T-cell (primary cell): Measurements from ENCODE around the gene TTC12. TPM values are rescaled to one million over a fixed set of nuclear protein-coding genes. Genes with fewer than 3 reads are reported as not detected.

Source experiments
- ATAC-seq, 4 experiments: fragments of 200-7000 bp in 3 of 4; fragments of 150-1000 bp in 1 of 4; cut with Tn5 transposase; replicated peaks in 1 of 4; 1 replicate in 3 of 4; 2 replicates in 1 of 4; pipeline ENCODE4 v1.10.0; 2021; ENCODE audit warnings: moderate library complexity in 3 of 4, mild to moderate bottlenecking in 2 of 4, moderate number of reproducible peaks in 1 of 4
- CTCF ChIA-PET, 2 donors: fragments of 300-600 bp; sonication (Branson Sonifier 250); formaldehyde crosslinking; loops; one replicate each; lab custom pipeline; 2022; ENCODE audit warnings: antibody characterized with exemption in 2 of 2; lab: Charles Lee
- POLR2A ChIA-PET, 2 donors: fragments of 300-600 bp; sonication (Branson Sonifier 250); formaldehyde crosslinking; loops; one replicate each; lab custom pipeline; 2022; ENCODE audit warnings: antibody characterized with exemption in 2 of 2; lab: Charles Lee
- DNase-seq, 35 experiments: peaks; one replicate each; pipeline versions ENCODE4 v3.0.0 to v3.0.0-alpha.2; 2013 to 2023
- H3K27ac ChIP-seq: one replicate; pipeline ENCODE4 v1.5.1; 2013; ENCODE audit warnings: low read length
- H3K27me3 ChIP-seq, 2 experiments: replicated peaks in 1 of 2; 1 replicate in 1 of 2; 2 replicates in 1 of 2; pipeline versions ENCODE4 v1.6.1 to v1.7.0; 2013; ENCODE audit warnings: low read length in 1 of 2, mixed read lengths in 1 of 2; ENCODE audit not compliant: control insufficient read depth in 2 of 2, insufficient read depth in 2 of 2; ENCODE audit errors: extremely low read depth in 1 of 2
- H3K36me3 ChIP-seq, 2 donors: 1 replicate in 1 of 2; 2 replicates in 1 of 2; pipeline versions ENCODE4 v1.6.1 to v1.7.0; 2013; ENCODE audit warnings: low read length in 1 of 2; ENCODE audit not compliant: control insufficient read depth in 2 of 2, insufficient read depth in 1 of 2; ENCODE audit errors: extremely low read depth in 1 of 2
- H3K4me1 ChIP-seq, 2 experiments: 1 replicate in 1 of 2; 2 replicates in 1 of 2; pipeline versions ENCODE4 v1.6.1 to v1.7.0; 2013; ENCODE audit warnings: low read length in 2 of 2, mixed read lengths in 1 of 2; ENCODE audit not compliant: insufficient read depth in 2 of 2, control insufficient read depth in 1 of 2; ENCODE audit errors: extremely low read depth in 1 of 2
- H3K4me3 ChIP-seq, 2 donors: 1 replicate in 1 of 2; 2 replicates in 1 of 2; pipeline versions ENCODE4 v1.5.1 to v1.7.0; 2013; ENCODE audit warnings: mild to moderate bottlenecking in 2 of 2, low read length in 1 of 2, moderate library complexity in 1 of 2; ENCODE audit not compliant: control insufficient read depth in 1 of 2; ENCODE audit errors: extremely low read depth in 1 of 2
- H3K9me3 ChIP-seq: 2 replicates; pipeline ENCODE4 v1.7.0; 2013
- H3K27ac Mint-ChIP-seq, 2 donors: one replicate each; pipeline ENCODE4 v1.8.0; 2020 to 2021; ENCODE audit warnings: mild to moderate bottlenecking in 2 of 2, mixed read lengths in 2 of 2
- H3K27me3 Mint-ChIP-seq, 2 donors: one replicate each; pipeline ENCODE4 v1.8.0; 2021 to 2022; ENCODE audit warnings: mixed read lengths in 2 of 2
- H3K36me3 Mint-ChIP-seq: one replicate; pipeline ENCODE4 v1.8.0; 2021; ENCODE audit warnings: mixed read lengths
- H3K4me1 Mint-ChIP-seq, 3 donors: one replicate each; pipeline ENCODE4 v1.8.0; 2020 to 2022; ENCODE audit warnings: mixed read lengths in 3 of 3, mild to moderate bottlenecking in 1 of 3
- H3K4me3 Mint-ChIP-seq, 3 donors: one replicate each; pipeline ENCODE4 v1.8.0; 2020 to 2022; ENCODE audit warnings: mild to moderate bottlenecking in 3 of 3, mixed read lengths in 3 of 3, moderate library complexity in 3 of 3
- H3K9me3 Mint-ChIP-seq, 3 donors: one replicate each; pipeline ENCODE4 v1.8.0; 2020 to 2022; ENCODE audit warnings: mixed read lengths in 3 of 3
- WGBS: methylation state at CpG from one replicate; pipeline ENCODE4 v1.1.5; 2013; ENCODE audit warnings: missing lambda C conversion rate; ENCODE audit not compliant: insufficient coverage; 5-methylcytosine and 5-hydroxymethylcytosine counted together
- total RNA-seq, 35 experiments: library from RNA in 6 of 35; stranded (reverse) in 6 of 35; fragments of 120-200 nt in 1 of 35; gene quantifications; one replicate each; pipeline versions ENCODE4 v1.2.1 to v1.2.4 and lab custom pipeline; 2013 to 2026

Gene TTC12
- total RNA-seq, 5 donors from 2014 or later (not counting 1 experiment from before 2014, with no cell fraction given): 29.0 to 63.8 (median 45.2) TPM

- POLR2A ChIA-PET: no interaction called here
- Histone ChIP-seq H3K9me3 (no peaks in the 10 kb centered on the region), H3K27ac (no peak overlapping the region), H3K27me3 (peaks cover 0 to 5% of the 10 kb centered on the region in 2 experiments), H3K4me1 (no peaks in the 10 kb centered on the region), H3K36me3 (no peaks in the 10 kb centered on the region), H3K4me3 (no peak overlapping the region)
- H3K4me3 Mint-ChIP-seq: no peak overlapping the region
- H3K9me3 Mint-ChIP-seq: no peaks in the 10 kb centered on the region
- H3K4me1 Mint-ChIP-seq: peaks cover 0 to 11% (median 0%) of the 10 kb centered on the region in 3 donors
- H3K27me3 Mint-ChIP-seq: peaks cover 3 to 4% of the 10 kb centered on the region in 2 donors
- DNase-seq (peak; percentile 28 to 81 (median 60)), ATAC-seq (peak; percentile 73 to 93 (median 84))
- CTCF ChIA-PET: interaction anchor here (0.6 to 4.2 kb wide), 7 partner anchors 9 to 503 kb away, joined by 3 to 17 read pairs (median 4); partner anchors contain the start of gene TTC12 (in 1 of the 2)
- no peak overlapping the region for H3K27ac Mint-ChIP-seq
- WGBS: 44% methylated on average over 11 of the region's 12 CpGs
- H3K36me3 Mint-ChIP-seq: no peaks in the 10 kb centered on the region
These were observed 8.7 kb upstream of the TTC12 start for GRCh38 chr11:113305440-113306336.

GRCh38 chr11:113308601-113309000, 5.8 kb upstream of the TTC12 start:
- Histone ChIP-seq H3K27me3 (peaks cover 0 to 5% of the 10 kb centered on the region in 2 experiments), H3K27ac (no peak overlapping the region), H3K9me3 (no peaks in the 10 kb centered on the region), H3K36me3 (no peaks in the 10 kb centered on the region), H3K4me3 (no peak overlapping the region), H3K4me1 (peaks cover 5 to 6% of the 10 kb centered on the region in 2 experiments)
- no peak for ATAC-seq
- no peak for DNase-seq
- H3K9me3 Mint-ChIP-seq: no peaks in the 10 kb centered on the region
- 44% methylated on average over 2 of the region's 2 CpGs for WGBS
- no peaks in the 10 kb centered on the region for H3K36me3 Mint-ChIP-seq
- CTCF ChIA-PET: interaction anchor here in 1 of 2 donors (0.6 kb wide), 1 partner anchor 868 kb away, joined by 3 read pairs; no protein-coding TSS in a partner anchor
- H3K27me3 Mint-ChIP-seq: peaks cover 0 to 3% of the 10 kb centered on the region in 2 donors
- POLR2A ChIA-PET: no interaction called here
- no peak overlapping the region for H3K4me3 Mint-ChIP-seq
- peaks cover 6 to 20% (median 14%) of the 10 kb centered on the region in 3 donors for H3K4me1 Mint-ChIP-seq
- H3K27ac Mint-ChIP-seq: no peak overlapping the region

DNA sequence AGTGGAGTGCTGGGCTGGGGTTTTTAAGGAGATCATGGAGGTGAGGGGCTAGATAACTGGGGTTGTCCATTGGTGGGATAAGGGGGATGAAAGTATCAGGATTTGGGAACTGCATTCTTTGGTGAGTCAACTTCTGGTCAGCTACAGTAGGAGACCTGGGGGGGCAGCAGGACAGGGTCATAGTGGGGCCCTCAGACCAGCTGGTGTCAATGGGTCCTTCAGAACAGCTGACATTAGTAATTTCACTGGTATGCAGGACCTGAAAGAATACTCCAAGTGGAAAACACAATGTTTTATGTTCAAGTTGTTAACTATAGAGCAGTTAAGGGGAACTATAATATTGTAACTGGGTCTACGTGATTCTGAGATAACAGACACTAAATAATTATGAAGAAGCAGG, 2.8 kb upstream of the TTC12 start:
- ChIA-PET POLR2A (no interaction called here), CTCF (interaction anchor here (0.6 kb wide), 2 partner anchors 13 to 1031 kb away, joined by 3 read pairs; no protein-coding TSS in a partner anchor)
- DNase-seq (no peak), ATAC-seq (no peak)
- Histone ChIP-seq H3K4me3 (no peak overlapping the region), H3K36me3 (no peaks in the 10 kb centered on the region), H3K27me3 (no peaks in the 10 kb centered on the region), H3K27ac (no peak overlapping the region), H3K4me1 (peaks cover 7 to 19% of the 10 kb centered on the region in 2 experiments), H3K9me3 (no peaks in the 10 kb centered on the region)
- Mint-ChIP-seq H3K27ac (peak overlapping the region in 1 of 2 donors; percentile 2), H3K9me3 (no peaks in the 10 kb centered on the region), H3K4me1 (peaks cover 27 to 37% (median 35%) of the 10 kb centered on the region in 3 donors), H3K27me3 (no peaks in the 10 kb centered on the region), H3K4me3 (no peak overlapping the region), H3K36me3 (no peaks in the 10 kb centered on the region)
- no CpG with 5 or more reads among the region's 1 CpG for WGBS

DNA sequence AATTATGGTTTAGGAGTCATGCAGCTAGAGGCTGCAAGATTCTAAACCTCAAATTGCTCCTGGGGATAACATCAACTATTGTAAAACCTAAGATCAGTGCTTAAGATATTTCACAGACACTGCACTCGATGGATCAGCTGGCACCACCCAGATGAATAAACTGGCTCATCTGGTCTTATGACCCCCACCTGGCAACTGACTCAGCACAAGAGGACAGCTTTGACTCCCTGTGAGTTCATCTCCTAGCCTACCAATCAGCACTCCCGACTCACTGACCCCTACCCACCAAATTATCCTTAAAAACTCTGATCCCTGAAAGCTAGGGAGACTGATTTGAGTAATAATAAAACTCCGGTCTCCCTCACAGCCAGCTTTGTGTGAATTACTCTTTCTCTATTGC, 782 bp upstream of the TTC12 start:
- peak overlapping the region; percentile 90 for H3K27ac ChIP-seq
- CTCF ChIA-PET: interaction anchor here (0.9 to 1.1 kb wide), 2 partner anchors 9 to 24 kb away, joined by 3 to 5 read pairs; no protein-coding TSS in a partner anchor

GRCh38 chr11:113314065-113314388, 356 bp upstream of the TTC12 start:
- H3K27me3 ChIP-seq: no peaks in the 10 kb centered on the region
- DNase-seq (no peak), ATAC-seq (no peak)
- Mint-ChIP-seq H3K4me1 (peaks cover 46 to 51% (median 49%) of the 10 kb centered on the region in 3 donors), H3K36me3 (peaks cover 23% of the 10 kb centered on the region), H3K27ac (peak overlapping the region; percentile 79 to 86), H3K9me3 (peaks cover 0 to 5% (median 0%) of the 10 kb centered on the region in 3 donors), H3K27me3 (no peaks in the 10 kb centered on the region), H3K4me3 (peak overlapping the region; percentile 78 to 85 (median 84))
- ChIA-PET POLR2A (interaction anchor here (0.6 to 1.0 kb wide), 4 partner anchors 10 to 1040 kb away, joined by 3 to 4 read pairs (median 3); no protein-coding TSS in a partner anchor), CTCF (interaction anchor here (0.7 to 1.1 kb wide), 4 partner anchors 8 to 27 kb away, joined by 3 read pairs; no protein-coding TSS in a partner anchor)
- H3K9me3 ChIP-seq: no peaks in the 10 kb centered on the region
- peaks cover 7 to 19% of the 10 kb centered on the region in 2 experiments for H3K4me1 ChIP-seq
- WGBS: 8% methylated on average over 8 of the region's 9 CpGs
- H3K4me3 ChIP-seq: peak overlapping the region; percentile 70
- peaks cover 0 to 11% of the 10 kb centered on the region in 2 donors for H3K36me3 ChIP-seq
- H3K27ac ChIP-seq: peak overlapping the region; percentile 90

More for the DNA sequence above, 782 bp upstream of the TTC12 start:
- Mint-ChIP-seq H3K9me3 (peaks cover 0 to 5% (median 0%) of the 10 kb centered on the region in 3 donors), H3K36me3 (peaks cover 20% of the 10 kb centered on the region), H3K27me3 (no peaks in the 10 kb centered on the region), H3K27ac (peak overlapping the region; percentile 79 to 86), H3K4me1 (peaks cover 46 to 49% (median 46%) of the 10 kb centered on the region in 3 donors), H3K4me3 (peak overlapping the region; percentile 78 to 85 (median 84))
- Histone ChIP-seq H3K4me1 (peaks cover 7 to 19% of the 10 kb centered on the region in 2 experiments), H3K36me3 (peaks cover 0 to 10% of the 10 kb centered on the region in 2 donors), H3K4me3 (peak overlapping the region; percentile 70), H3K9me3 (no peaks in the 10 kb centered on the region), H3K27me3 (no peaks in the 10 kb centered on the region)
- ATAC-seq (no peak), DNase-seq (no peak)
- 100% methylated on average over 1 of the region's 3 CpGs for WGBS
- POLR2A ChIA-PET: interaction anchor here (0.5 to 1.1 kb wide), 5 partner anchors 10 to 1040 kb away, joined by 3 to 5 read pairs (median 3); no protein-coding TSS in a partner anchor

- H3K27ac ChIP-seq: peak overlapping the region; percentile 31
- H3K27me3 Mint-ChIP-seq: no peaks in the 10 kb centered on the region
- peaks cover 7 to 19% of the 10 kb centered on the region in 2 experiments for H3K4me1 ChIP-seq
- ATAC-seq: no peak
- peaks cover 37% of the 10 kb centered on the region for H3K36me3 Mint-ChIP-seq
- peak overlapping the region; percentile 78 to 85 (median 84) for H3K4me3 Mint-ChIP-seq
- no peak overlapping the region for H3K4me3 ChIP-seq
- no peaks in the 10 kb centered on the region for H3K9me3 ChIP-seq
- ChIA-PET CTCF (interaction anchor here in 1 of 2 donors (0.9 kb wide), 1 partner anchor 1096 kb away, joined by 3 read pairs; no protein-coding TSS in a partner anchor), POLR2A (no interaction called here)
- H3K27me3 ChIP-seq: no peaks in the 10 kb centered on the region
- DNase-seq: peak in 1 of 35 experiments; percentile 11
- no CpG with 5 or more reads among the region's 6 CpGs for WGBS
- peaks cover 0 to 5% (median 0%) of the 10 kb centered on the region in 3 donors for H3K9me3 Mint-ChIP-seq
- H3K27ac Mint-ChIP-seq: peak overlapping the region; percentile 78 to 94
- peaks cover 45 to 59% (median 52%) of the 10 kb centered on the region in 3 donors for H3K4me1 Mint-ChIP-seq
- H3K36me3 ChIP-seq: peaks cover 0 to 11% of the 10 kb centered on the region in 2 donors
These were observed 1.4 kb downstream of the TTC12 start for GRCh38 chr11:113315811-113316210.
